ENCODE data around the gene TMEM33. TPM values are rescaled to one million over a fixed set of nuclear protein-coding genes. Genes with fewer than 3 reads are reported as not detected.
A peak's percentile ranks its signal among the peaks of the same experiment; 100 is the strongest.

The TMEM33 gene
- total RNA-seq, 1 experiment from 2014 or later = 66.2 TPM

GRCh38 chr4:41982716-41983115, 47.5 kb downstream of the TMEM33 start:
- CTCF ChIA-PET = no interaction called here
- H3K9me3 Mint-ChIP-seq (ENCODE audit: unreplicated experiment) = no peaks in the 10 kb centered on the region

GRCh38 chr4:41985151-41985550, 49.9 kb downstream of the TMEM33 start:
- H3K27me3 ChIP-seq (replicated peaks; ENCODE audit: control insufficient read depth, insufficient read depth, low read length) = no peaks in the 10 kb centered on the region

More at GRCh38 chr4:41982716-41983115, 47.5 kb downstream of the TMEM33 start:
- Histone ChIP-seq H3K27me3 (replicated peaks; ENCODE audit: control insufficient read depth, insufficient read depth, low read length) (no peaks in the 10 kb centered on the region), H3K36me3 (ENCODE audit: control insufficient read depth, insufficient read depth, low read length) (no peaks in the 10 kb centered on the region), H3K9me3 (no peaks in the 10 kb centered on the region), H3K4me1 (no peaks in the 10 kb centered on the region), H3K4me3 (ENCODE audit: low read depth, low read length) (no peak overlapping the region)
- no peak for TF ChIP-seq CTCF (IDR thresholded peaks at IDR 0.05; ENCODE audit: insufficient read depth in 1 of 2, low read depth in 1 of 2, low read length in 1 of 2, severe bottlenecking in 1 of 2, unreplicated experiment in 1 of 2)
- BruUV-seq (replicated peaks) = no TSS peak
- no peak overlapping the region for H3K4me3 Mint-ChIP-seq (ENCODE audit: unreplicated experiment)
- H3K4me1 Mint-ChIP-seq (ENCODE audit: low read depth, unreplicated experiment) = no peaks in the 10 kb centered on the region
- no peak overlapping the region for H3K27ac Mint-ChIP-seq (ENCODE audit: unreplicated experiment)
- no peaks in the 10 kb centered on the region for H3K36me3 Mint-ChIP-seq (ENCODE audit: insufficient read depth, unreplicated experiment)
- no peak for DNase-seq
- intact Hi-C loops (cut with micrococcal nuclease; ENCODE audit: unreplicated experiment) = no loop called here
- POLR2A ChIA-PET = no interaction called here
- peaks cover 4% of the 10 kb centered on the region for H3K27me3 Mint-ChIP-seq (ENCODE audit: insufficient read depth, unreplicated experiment)

GRCh38 chr4:41989994-41990364, 54.8 kb downstream of the TMEM33 start:
- intact Hi-C loops (cut with micrococcal nuclease; ENCODE audit: unreplicated experiment) = no loop called here

More at GRCh38 chr4:41985151-41985550, 49.9 kb downstream of the TMEM33 start:
- Histone ChIP-seq H3K36me3 (ENCODE audit: control insufficient read depth, insufficient read depth, low read length) (no peaks in the 10 kb centered on the region), H3K4me1 (no peaks in the 10 kb centered on the region), H3K9me3 (no peaks in the 10 kb centered on the region), H3K4me3 (ENCODE audit: low read depth, low read length) (no peak overlapping the region)
- H3K4me1 Mint-ChIP-seq (ENCODE audit: low read depth, unreplicated experiment) = no peaks in the 10 kb centered on the region
- no TSS peak for BruUV-seq (replicated peaks)
- peaks cover 1% of the 10 kb centered on the region for H3K36me3 Mint-ChIP-seq (ENCODE audit: insufficient read depth, unreplicated experiment)
- intact Hi-C loops (cut with micrococcal nuclease; ENCODE audit: unreplicated experiment) = no loop called here
- DNase-seq = no peak
- ChIA-PET CTCF (no interaction called here), POLR2A (no interaction called here)
- no peak overlapping the region for H3K4me3 Mint-ChIP-seq (ENCODE audit: unreplicated experiment)
- H3K27me3 Mint-ChIP-seq (ENCODE audit: insufficient read depth, unreplicated experiment) = no peaks in the 10 kb centered on the region
- no peak for TF ChIP-seq CTCF (IDR thresholded peaks at IDR 0.05; ENCODE audit: insufficient read depth in 1 of 2, low read depth in 1 of 2, low read length in 1 of 2, severe bottlenecking in 1 of 2, unreplicated experiment in 1 of 2)
- no peak overlapping the region for H3K27ac Mint-ChIP-seq (ENCODE audit: unreplicated experiment)
- no peaks in the 10 kb centered on the region for H3K9me3 Mint-ChIP-seq (ENCODE audit: unreplicated experiment)

More at GRCh38 chr4:41989994-41990364, 54.8 kb downstream of the TMEM33 start:
- ChIA-PET CTCF (no interaction called here), POLR2A (interaction anchor here (0.6 kb wide), 2 partner anchors 451 to 743 kb away, joined by 3 to 4 read pairs; no protein-coding TSS in a partner anchor)
- DNase-seq = no peak
- Histone ChIP-seq H3K4me3 (ENCODE audit: low read depth, low read length) (peak overlapping the region; percentile 60), H3K36me3 (ENCODE audit: control insufficient read depth, insufficient read depth, low read length) (no peaks in the 10 kb centered on the region), H3K9me3 (no peaks in the 10 kb centered on the region), H3K4me1 (0 out of 2 replicates have a peak, but pooled peaks cover 5% of the 10 kb centered on the region), H3K27me3 (replicated peaks; ENCODE audit: control insufficient read depth, insufficient read depth, low read length) (no peaks in the 10 kb centered on the region)
- peaks cover 13% of the 10 kb centered on the region for H3K36me3 Mint-ChIP-seq (ENCODE audit: insufficient read depth, unreplicated experiment)
- H3K27me3 Mint-ChIP-seq (ENCODE audit: insufficient read depth, unreplicated experiment) = no peaks in the 10 kb centered on the region
- H3K9me3 Mint-ChIP-seq (ENCODE audit: unreplicated experiment) = no peaks in the 10 kb centered on the region
- BruUV-seq (replicated peaks) = no TSS peak
- peak overlapping the region; percentile 97 for H3K4me3 Mint-ChIP-seq (ENCODE audit: unreplicated experiment)
- TF ChIP-seq CTCF (IDR thresholded peaks at IDR 0.05; ENCODE audit: insufficient read depth in 1 of 2, low read depth in 1 of 2, low read length in 1 of 2, severe bottlenecking in 1 of 2, unreplicated experiment in 1 of 2) = no peak
- peak overlapping the region; percentile 94 for H3K27ac Mint-ChIP-seq (ENCODE audit: unreplicated experiment)
- H3K4me1 Mint-ChIP-seq (ENCODE audit: low read depth, unreplicated experiment) = no peaks in the 10 kb centered on the region

Measured in Caco-2 (cell line).